Measurements from ENCODE around the gene PIK3CA.
"Not testable (repeated sequence)": the region's sequence is repeated elsewhere in the genome, so short reads cannot be mapped to it uniquely, and the experiment has no call there.

The PIK3CA gene

GRCh38 chr3:179147873-179148615, at the start of gene PIK3CA:
Gene PIK3CA, plus strand, starts transcription at chr3:179148357. Its CDS starts 50,469 bp downstream, at chr3:179198826.
- DNase-seq (ENCODE audit: low read depth) = peak; percentile 99

DNA sequence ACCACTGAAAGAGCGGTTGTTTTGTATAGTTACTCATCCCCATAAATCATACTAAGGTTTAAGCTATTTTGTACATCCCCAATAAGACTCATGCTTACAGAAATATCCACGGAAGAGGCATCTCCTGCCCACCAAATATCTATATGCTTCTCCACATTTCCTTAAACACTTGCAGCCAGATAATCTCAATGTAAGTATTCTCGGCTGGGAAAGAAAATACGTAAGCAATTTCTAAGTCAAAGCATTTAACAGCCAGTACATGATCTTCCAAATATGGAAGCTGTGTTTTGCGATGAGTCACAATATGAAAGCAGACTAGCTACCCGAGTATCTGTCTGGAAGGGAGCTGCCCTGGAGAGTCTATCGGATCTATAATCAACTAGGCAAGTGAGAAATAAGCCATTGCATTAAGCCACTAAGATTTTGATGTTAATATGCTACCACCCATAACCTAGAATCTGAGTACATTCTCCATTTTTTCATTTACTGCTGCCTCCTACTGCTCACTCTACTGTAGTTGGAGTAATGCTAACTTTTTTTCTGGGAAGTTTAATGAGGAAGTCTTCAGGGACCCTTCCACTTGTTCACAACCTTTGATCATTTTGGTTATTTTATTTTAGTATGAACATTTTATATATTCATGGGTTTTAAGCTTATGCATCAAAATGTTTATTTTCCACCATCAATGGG, 49.6 kb upstream of the PIK3CA start:
- peak; percentile 79 for DNase-seq (ENCODE audit: low read depth)

DNA sequence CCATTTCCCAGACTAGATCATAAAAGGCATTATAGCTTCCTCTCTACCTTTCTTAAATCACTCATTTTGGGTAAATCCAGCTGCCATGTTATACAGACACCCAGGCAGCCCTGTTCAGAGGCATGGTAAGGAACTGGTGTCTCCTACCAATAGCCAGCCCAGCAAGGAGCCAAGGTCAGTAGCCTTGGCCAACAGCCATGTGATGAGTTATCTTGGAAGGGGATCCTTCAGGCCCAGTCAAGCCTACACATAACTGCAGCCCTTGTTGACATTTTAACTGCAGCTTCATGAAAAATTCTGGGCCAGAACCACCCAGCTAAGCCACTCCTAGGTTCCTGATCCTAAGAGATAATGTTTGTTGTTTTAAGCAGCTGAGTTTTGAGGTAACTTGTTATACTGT, 47.5 kb upstream of the PIK3CA start:
- peak; percentile 68 for DNase-seq (ENCODE audit: low read depth)

DNA sequence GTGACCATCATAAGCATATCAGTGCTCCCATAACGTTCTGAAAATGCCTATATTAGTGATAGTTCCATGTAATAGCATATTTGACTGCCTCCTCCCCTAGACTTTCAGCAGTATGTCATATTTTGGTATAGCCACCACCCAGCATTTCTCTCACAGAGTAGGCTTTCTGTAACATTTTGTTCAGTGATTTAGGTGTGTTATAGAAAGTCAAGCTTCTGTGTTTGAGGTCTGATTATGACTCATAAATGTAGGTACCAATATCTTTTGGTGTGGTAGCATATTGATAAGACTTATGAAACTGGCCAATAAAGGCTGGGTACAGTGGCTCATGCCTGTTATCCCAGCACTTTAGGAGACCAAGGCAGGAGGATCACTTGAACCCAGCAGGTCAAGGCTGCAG, 42.3 kb upstream of the PIK3CA start:
- no peak for DNase-seq (ENCODE audit: low read depth)

GRCh38 chr3:179107617-179108016, 40.5 kb upstream of the PIK3CA start:
- DNase-seq (ENCODE audit: low read depth) = no peak

DNA sequence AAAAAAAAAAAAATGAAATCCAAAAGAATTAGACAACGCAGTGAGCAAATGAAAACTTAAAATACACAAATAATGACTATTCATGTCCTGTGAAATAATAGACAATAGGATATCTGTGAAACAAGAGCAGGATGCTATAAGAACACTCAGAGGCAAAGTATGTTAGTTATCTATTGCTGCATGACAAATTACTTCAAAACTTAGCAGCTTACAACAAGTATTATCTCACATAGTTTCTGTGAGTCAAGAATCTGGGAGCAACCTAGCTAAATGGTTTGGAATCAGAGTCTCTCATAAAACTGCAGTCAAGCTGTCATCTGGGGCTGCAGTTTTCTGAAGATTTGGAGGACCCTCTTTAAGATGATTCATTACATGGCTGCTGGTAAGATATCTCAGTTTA, 40.1 kb upstream of the PIK3CA start:
- peak; percentile 88 for DNase-seq (ENCODE audit: low read depth)

- peak; percentile 82 for DNase-seq (ENCODE audit: low read depth)
Observed at GRCh38 chr3:179113903-179114302, 34.3 kb upstream of the PIK3CA start.

DNA sequence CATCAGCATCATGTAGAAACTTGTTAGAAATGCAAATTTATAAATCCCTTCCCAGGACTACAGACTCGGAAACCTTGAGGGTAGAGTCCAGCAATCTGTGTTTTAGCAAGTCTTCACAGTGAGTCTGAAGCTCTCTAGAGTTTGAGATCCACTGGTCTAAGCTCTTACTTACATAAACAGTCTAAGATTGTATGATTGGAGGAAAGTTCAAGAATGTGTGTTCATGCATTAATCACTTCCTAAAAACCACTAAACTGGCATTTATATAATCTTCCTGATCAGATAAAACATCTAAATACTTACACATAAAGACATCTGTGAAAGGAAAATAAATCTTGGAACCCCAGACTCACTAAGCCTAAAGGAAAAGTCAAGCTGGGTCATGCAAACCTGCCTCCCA, 32.7 kb upstream of the PIK3CA start:
- peak; percentile 87 for DNase-seq (ENCODE audit: low read depth)

DNA sequence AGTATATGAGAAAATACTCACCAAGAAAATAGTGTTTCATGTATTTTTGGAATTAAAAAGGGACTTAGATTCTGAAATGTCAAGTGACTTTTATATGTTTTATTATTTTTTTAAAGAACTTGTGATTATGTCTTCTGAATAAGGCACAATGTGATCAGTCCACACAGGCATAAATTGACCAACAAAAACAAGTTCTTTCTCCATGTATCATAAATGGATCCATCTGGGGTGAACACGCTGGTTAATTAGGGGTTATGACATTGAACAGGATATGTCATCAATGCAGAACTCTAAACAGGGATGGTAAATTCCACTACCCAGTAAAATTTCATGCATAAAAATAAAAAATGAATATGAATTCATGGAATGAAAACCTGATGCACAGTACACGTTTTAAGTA, 31.3 kb upstream of the PIK3CA start:
- no peak for DNase-seq (ENCODE audit: low read depth)

DNA sequence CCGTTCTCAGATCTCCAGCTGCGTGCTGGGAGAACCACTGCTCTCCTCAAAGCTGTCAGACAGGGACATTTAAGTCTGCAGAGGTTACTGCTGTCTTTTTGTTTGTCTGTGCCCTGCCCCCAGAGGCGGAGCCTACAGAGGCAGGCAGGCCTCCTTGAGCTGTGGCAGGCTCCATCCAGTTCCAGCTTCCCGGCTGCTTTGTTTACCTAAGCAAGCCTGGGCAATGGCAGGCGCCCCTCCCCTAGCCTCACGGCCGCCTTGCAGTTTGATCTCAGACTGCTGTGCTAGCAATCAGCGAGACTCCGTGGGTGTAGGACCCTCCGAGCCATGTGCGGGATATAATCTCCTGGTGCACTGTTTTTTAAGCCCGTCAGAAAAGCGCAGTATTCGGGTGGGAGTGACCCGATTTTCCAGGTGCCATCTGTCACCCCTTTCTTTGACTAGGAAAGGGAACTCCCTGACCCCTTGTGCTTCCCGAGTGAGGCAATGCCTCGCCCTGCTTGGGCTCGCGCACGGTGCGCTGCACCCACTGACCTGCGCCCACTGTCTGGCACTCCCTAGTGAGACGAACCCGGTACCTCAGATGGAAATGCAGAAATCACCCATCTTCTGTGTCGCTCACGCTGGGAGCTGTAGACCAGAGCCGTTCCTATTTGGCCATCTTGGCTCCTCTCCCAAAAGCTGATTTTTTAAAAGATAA, 15.8 kb upstream of the PIK3CA start:
- not testable (repeated sequence) for DNase-seq (ENCODE audit: low read depth)

GRCh38 chr3:179133575-179133974, 14.6 kb upstream of the PIK3CA start:
- DNase-seq (ENCODE audit: low read depth) = no peak

DNA sequence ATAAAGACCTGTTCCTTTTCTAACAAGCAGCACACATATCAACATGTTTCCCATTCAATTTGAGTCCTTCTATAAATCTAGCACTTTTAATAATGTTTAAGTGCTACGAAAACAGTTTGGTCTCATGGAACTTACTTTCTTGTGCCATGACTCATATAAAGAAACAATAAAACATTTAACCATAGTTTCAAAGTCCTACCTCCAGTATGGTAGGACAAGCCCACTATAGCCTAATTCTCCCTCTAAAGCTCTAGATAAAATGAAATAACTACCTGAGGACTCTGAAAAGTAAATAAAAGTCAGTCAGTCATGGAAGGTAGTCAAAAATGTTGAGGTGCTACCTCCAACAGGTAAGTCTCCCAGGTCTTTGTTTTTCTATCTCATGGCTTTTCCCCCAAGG, 12.0 kb upstream of the PIK3CA start:
- DNase-seq (ENCODE audit: low read depth) = no peak

GRCh38 chr3:179141890-179142289, 6.3 kb upstream of the PIK3CA start:
- no peak for DNase-seq (ENCODE audit: low read depth)

GRCh38 chr3:179146911-179147513, 1.1 kb upstream of the PIK3CA start:
- peak; percentile 76 for DNase-seq (ENCODE audit: low read depth)

DNA sequence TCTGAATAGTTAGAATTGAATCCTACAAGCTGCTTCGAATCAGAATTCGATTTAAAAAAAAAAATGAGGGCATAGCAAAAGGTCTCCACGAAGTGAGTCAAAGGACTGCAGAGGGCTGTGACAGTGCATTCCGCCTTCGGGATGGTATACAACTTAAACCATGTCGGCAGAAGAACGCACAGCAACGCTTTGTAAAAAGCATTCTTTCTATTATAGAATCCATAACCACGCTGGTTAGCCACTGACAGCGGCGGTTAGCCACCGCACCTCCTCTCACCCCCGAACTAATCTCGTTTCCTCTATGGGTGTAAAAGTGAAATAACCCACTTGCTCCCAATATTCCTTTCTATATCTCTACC, 664 bp upstream of the PIK3CA start:
- DNase-seq (ENCODE audit: low read depth) = no peak

- peak; percentile 55 for DNase-seq (ENCODE audit: low read depth)
Observed at GRCh38 chr3:179148616-179149405, 654 bp downstream of the PIK3CA start.

DNA sequence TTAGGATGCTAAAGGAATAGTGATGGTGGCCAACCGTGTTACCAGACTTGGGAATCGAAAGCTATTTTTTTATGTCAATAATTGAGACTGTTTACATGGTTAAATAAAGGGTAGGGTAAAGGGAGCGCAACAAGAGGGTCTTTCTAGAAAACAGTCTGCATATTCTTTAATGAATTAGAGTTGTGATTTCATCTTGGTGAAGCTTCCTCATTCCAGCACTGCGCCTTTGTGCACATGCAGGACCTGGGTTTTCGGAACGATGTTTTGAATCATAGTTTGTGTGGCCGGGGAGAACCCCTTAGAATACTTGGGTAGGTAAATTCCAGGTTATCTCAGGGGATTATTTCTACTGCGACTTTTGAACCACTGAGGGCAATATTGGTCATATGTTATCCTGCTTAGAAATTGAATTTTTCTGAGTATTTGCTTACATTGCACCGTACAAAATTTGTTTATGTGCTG, 1.3 kb downstream of the PIK3CA start:
- peak; percentile 54 for DNase-seq (ENCODE audit: low read depth)

DNA sequence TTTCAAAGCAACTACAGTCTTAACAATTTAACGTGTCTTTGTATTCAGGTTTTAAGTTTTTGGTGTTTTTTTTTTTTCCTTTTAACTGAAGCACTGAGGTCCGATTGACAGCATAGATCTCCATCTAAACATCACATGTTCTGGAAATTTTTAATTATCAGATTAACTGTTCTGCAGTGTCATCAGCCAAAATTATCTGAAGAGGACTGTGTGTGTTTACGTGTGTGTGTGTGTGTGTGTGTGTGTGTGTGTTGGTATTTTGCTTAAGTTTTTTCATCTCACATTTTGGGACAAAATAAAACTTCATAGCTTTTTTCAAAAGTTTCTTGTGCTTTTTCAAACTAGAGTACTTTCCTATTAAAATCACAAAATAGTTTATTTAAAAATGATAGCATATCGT, 1.8 kb downstream of the PIK3CA start:
- DNase-seq (ENCODE audit: low read depth) = no peak

GRCh38 chr3:179150610-179151009, 2.5 kb downstream of the PIK3CA start:
- DNase-seq (ENCODE audit: low read depth) = no peak

- DNase-seq (ENCODE audit: low read depth) = no peak
Observed at GRCh38 chr3:179151474-179151873, 3.3 kb downstream of the PIK3CA start.

DNA sequence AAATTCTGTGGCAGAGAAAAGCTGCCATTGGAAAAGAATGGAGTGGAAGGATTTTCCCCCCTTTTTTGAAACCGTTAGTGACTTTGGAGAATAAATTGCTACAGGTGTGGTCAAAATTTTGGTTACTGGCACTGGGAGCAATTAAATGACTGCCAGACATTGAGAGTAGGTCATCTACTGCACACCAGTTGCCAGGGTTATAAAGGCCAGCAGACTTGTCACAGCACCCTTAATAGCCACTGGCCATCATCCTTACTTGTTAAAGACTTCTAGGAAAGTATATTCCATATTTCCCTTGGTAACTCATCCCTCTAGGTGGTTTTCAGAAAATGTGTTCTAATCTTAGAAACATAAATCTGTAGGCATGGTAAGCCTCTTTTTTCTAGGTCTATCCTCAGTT, 8.0 kb downstream of the PIK3CA start:
- DNase-seq (ENCODE audit: low read depth) = no peak

DNA sequence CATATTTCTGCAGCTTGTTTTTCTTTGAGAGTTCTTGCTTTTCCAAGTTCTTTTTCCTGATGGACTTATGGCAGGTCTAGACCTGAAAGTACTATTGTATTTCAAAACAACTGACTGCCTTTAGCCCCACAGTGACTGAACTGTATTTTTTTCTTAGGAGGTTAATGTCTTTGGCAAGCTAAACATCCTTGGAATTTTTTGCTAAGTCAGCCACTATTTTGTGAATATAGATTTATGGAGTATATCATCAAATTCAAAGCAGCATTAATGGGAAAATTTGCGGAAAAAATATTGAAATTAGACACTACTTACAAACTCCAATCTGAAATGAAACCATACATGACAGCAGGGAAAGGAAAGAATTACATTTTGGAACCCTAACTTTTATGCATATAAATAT, 8.6 kb downstream of the PIK3CA start:
- no peak for DNase-seq (ENCODE audit: low read depth)
